Subcutaneous adipose tissue (tissue), 4 donors: ENCODE measurements around the gene LRRC41. TPM values are rescaled to one million over a fixed set of nuclear protein-coding genes. Genes with fewer than 3 reads are reported as not detected.

Experiments used
- total RNA-seq, 4 donors: library from RNA; depleted of rRNA; stranded (reverse); fragments of >200 nt; gene quantifications; one replicate each; pipeline ENCODE4 v1.1.0, GENCODE V29; 2016
- TF ChIP-seq, protein P1 (sequence below): fragments of 450-650 bp; IDR thresholded peaks from one replicate; pipeline ENCODE4 v1.5.1; 2016; ENCODE audit warnings: low read depth, mild to moderate bottlenecking, control low read depth, antibody characterized with exemption, moderate library complexity

The LRRC41 gene
- total RNA-seq, 4 donors from 2014 or later, result 44.7 to 58.0 (median 52.0) TPM

GRCh38 chr1:46302641-46303037, 777 bp downstream of the LRRC41 start:
- TF ChIP-seq, protein P1, sequence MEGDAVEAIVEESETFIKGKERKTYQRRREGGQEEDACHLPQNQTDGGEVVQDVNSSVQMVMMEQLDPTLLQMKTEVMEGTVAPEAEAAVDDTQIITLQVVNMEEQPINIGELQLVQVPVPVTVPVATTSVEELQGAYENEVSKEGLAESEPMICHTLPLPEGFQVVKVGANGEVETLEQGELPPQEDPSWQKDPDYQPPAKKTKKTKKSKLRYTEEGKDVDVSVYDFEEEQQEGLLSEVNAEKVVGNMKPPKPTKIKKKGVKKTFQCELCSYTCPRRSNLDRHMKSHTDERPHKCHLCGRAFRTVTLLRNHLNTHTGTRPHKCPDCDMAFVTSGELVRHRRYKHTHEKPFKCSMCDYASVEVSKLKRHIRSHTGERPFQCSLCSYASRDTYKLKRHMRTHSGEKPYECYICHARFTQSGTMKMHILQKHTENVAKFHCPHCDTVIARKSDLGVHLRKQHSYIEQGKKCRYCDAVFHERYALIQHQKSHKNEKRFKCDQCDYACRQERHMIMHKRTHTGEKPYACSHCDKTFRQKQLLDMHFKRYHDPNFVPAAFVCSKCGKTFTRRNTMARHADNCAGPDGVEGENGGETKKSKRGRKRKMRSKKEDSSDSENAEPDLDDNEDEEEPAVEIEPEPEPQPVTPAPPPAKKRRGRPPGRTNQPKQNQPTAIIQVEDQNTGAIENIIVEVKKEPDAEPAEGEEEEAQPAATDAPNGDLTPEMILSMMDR, result no peak

DNA sequence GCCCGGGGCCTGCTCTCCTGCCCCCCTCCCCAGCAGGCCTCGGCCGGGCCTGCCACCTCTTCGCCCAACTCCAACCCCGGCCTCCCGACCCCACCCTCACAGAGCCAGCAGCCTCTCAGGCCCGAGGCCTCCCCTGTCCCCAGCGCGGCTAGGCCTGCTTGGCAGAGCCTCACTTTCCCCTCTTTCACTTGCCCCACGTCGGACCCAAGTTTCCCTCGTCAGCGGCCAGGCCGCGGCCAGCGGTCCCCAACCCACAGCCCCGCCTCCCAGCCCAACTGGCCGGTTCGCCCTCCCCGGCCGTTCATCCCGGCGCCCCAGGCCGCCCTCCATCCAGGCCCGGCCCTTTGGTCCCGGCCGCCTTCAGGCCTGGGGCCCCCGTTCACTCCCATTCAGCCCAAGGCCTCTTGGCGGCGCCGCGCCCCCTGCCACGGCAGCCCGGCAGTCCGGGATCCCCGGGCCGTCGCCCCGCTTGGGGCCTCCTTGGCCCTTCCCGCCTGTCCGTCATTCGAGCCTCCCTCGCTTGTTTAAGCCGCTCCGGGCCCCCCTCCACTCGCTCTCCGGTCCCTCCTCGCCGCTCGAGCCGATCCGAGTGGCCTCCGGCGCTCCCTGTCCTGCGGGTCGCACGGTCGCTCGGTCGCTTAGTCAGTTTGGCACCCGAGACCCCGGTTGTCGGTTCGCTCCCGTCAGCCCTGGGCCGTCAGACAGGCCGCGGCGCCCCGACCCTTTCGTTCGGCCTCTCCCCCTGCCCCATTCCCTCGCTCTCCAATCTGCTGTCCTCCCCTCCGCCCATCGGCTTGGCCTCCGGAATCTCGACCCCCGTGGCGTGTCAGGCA, 1.4 kb downstream of the LRRC41 start:
- TF ChIP-seq, protein P1, result no peak

DNA sequence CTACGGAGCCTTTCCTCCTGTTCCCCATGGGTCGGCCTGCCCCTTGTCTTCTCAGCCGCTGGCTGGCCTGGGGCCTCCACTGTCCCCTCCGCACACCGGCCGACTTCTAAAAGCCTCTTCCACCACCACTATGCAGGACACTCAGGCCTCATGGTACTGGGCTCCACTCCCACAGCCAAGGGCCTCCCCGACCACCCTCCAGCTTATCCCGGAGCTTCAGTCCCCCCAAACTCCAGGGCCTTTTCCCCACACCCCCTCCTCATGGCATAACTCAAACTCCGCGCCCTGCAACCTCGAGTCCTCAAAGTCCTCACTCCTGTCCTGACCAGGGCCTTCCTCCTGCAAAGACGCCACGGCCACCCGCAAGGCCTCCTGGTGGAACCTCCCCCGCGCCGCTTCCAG, 2.0 kb downstream of the LRRC41 start:
- TF ChIP-seq, protein P1, result no peak

- TF ChIP-seq, protein P1, result no peak
These were observed 2.6 kb downstream of the LRRC41 start for GRCh38 chr1:46300673-46301405.

- TF ChIP-seq, protein P1, result no peak
These were observed 5.0 kb downstream of the LRRC41 start for GRCh38 chr1:46298387-46298786.

DNA sequence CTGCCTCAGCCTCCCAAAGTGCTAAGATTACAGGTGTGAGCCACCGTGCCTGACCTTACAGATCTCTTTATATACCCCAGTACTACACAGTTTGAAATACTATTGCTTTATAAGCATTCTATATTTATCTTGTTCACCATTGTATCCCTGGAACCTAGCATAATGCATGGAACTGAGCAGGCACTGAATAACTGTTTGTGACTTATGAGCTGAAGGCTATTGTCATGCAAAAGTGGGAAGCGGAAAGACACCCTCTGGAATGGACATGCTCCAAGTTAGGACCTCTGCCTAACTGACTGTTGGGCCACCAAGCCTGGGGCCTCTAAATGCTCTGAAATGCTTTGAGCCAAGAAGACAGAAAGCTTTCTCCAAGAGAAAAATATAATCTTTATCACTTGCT, 8.1 kb downstream of the LRRC41 start:
- TF ChIP-seq, protein P1, result no peak

- TF ChIP-seq, protein P1, result no peak
These were observed 13.4 kb downstream of the LRRC41 start for GRCh38 chr1:46289976-46290375.
